ENCODE results near the gene HIVEP2.

HIVEP2 gene

DNA sequence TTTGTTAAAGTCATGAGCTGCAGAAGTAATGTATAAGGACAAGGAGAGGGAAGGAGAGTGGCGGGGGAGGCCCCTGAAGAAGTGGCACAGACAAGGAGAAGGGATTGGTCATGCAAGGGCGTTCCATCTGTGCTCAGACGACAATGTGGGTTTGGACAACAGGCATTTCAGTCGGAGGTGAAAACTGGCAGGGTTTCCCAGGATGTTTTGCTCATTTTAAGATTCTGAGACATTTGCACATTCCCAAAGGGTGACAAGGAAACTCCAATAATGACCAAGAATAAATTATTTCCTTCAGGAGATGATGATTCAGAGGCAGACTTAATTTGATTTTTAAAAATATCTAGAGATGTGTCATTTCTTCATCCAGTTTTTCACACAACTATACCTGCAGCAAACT lies 181.8 kb downstream of the HIVEP2 start:
- TF ChIP-seq POLR2A (IDR thresholded peaks at IDR 0.05; ENCODE audit: low read depth, low read length) (no peak), TAF1 (IDR thresholded peaks at IDR 0.05; ENCODE audit: low read depth, low read length) (no peak), PAX5 (IDR thresholded peaks at IDR 0.05; ENCODE audit: insufficient read depth, low read length, severe bottlenecking) (no peak), SPI1 (IDR thresholded peaks at IDR 0.05; ENCODE audit: low read depth, low read length) (no peak), POLR2AphosphoS5 (IDR thresholded peaks at IDR 0.05; ENCODE audit: low read depth, low read length) (no peak), POU2F2 (IDR thresholded peaks at IDR 0.05; ENCODE audit: low read depth, low read length) (no peak)
- DNase-seq (ENCODE audit: insufficient read length, low spot score) (no peak), FAIRE-seq (no peak)

DNA sequence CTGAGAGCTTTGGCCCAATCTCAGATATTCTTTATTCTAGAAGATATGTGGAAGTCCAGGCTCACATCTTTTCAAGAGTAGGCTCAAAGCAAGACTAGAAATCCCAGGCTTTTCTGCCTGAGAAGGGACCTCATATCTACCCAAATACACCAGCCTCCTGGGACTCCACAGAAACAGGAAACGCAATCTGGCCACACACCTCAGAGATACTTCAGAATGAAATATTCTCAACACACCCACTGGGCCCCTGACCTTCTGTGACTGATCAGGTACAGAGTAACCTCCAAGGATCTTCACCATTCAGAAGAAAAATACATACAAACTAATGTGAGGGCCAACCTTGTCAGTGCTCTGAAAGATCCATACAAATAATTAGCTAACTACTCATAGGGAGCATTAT lies 183.2 kb downstream of the HIVEP2 start:
- no peak for TF ChIP-seq PAX5 (IDR thresholded peaks at IDR 0.05; ENCODE audit: insufficient read depth, low read length, severe bottlenecking)
- no peak for TF ChIP-seq POU2F2 (IDR thresholded peaks at IDR 0.05; ENCODE audit: low read depth, low read length)
- TF ChIP-seq SPI1 (IDR thresholded peaks at IDR 0.05; ENCODE audit: low read depth, low read length) = no peak
- TF ChIP-seq POLR2A (IDR thresholded peaks at IDR 0.05; ENCODE audit: low read depth, low read length) = no peak
- TF ChIP-seq TAF1 (IDR thresholded peaks at IDR 0.05; ENCODE audit: low read depth, low read length) = no peak
- DNase-seq (ENCODE audit: insufficient read length, low spot score) = no peak
- no peak for FAIRE-seq

DNA sequence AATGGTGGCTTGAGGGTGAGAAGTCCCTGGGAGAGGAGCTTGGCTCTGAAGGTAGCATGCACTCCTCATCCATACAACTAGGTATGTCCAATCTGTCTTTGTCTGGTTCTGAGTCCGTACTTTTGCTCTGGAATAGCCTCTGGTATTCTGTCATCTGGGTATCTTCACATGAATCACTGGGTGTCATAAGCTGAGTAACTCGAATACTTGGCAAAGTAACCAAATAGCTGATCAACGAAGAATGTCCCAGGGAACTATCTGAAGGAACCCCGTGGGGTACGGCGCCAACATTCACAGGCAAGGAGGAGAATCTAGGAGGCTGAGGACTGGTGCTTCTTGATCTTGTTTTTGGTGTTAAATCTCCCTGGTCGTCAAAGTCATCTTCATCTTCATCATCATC lies 184.8 kb downstream of the HIVEP2 start:
- TF ChIP-seq POU2F2 (IDR thresholded peaks at IDR 0.05; ENCODE audit: low read depth, low read length) (no peak), PAX5 (IDR thresholded peaks at IDR 0.05; ENCODE audit: insufficient read depth, low read length, severe bottlenecking) (no peak), TAF1 (IDR thresholded peaks at IDR 0.05; ENCODE audit: low read depth, low read length) (no peak), POLR2AphosphoS5 (IDR thresholded peaks at IDR 0.05; ENCODE audit: low read depth, low read length) (no peak), SPI1 (IDR thresholded peaks at IDR 0.05; ENCODE audit: low read depth, low read length) (no peak), POLR2A (IDR thresholded peaks at IDR 0.05; ENCODE audit: low read depth, low read length) (no peak)
- FAIRE-seq (no peak), DNase-seq (ENCODE audit: insufficient read length, low spot score) (no peak)

DNA sequence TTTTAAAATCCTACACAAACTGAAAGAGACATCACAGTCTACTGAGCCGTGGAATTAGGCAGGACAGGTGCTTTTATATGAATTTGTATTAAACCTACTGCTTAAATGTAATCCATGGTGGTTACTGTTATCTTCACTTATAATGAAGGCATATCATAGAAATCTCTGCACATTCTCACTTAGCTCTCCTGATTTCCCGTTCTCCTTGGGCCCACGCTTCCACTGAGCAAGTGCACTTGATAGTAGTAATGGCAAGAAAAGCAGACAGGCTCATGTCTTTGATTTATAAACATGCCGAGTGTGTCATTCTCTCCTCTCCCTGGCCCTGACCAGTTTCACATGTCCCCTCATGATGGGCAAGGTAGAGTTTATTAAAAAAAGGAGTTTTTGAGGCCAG lies 186.3 kb downstream of the HIVEP2 start:
- TF ChIP-seq PAX5 (IDR thresholded peaks at IDR 0.05; ENCODE audit: insufficient read depth, low read length, severe bottlenecking) (no peak), POLR2AphosphoS5 (IDR thresholded peaks at IDR 0.05; ENCODE audit: low read depth, low read length) (no peak), POLR2A (IDR thresholded peaks at IDR 0.05; ENCODE audit: low read depth, low read length) (no peak), TAF1 (IDR thresholded peaks at IDR 0.05; ENCODE audit: low read depth, low read length) (no peak), SPI1 (IDR thresholded peaks at IDR 0.05; ENCODE audit: low read depth, low read length) (no peak), POU2F2 (IDR thresholded peaks at IDR 0.05; ENCODE audit: low read depth, low read length) (no peak)
- DNase-seq (ENCODE audit: insufficient read length, low spot score) (no peak), FAIRE-seq (no peak)

DNA sequence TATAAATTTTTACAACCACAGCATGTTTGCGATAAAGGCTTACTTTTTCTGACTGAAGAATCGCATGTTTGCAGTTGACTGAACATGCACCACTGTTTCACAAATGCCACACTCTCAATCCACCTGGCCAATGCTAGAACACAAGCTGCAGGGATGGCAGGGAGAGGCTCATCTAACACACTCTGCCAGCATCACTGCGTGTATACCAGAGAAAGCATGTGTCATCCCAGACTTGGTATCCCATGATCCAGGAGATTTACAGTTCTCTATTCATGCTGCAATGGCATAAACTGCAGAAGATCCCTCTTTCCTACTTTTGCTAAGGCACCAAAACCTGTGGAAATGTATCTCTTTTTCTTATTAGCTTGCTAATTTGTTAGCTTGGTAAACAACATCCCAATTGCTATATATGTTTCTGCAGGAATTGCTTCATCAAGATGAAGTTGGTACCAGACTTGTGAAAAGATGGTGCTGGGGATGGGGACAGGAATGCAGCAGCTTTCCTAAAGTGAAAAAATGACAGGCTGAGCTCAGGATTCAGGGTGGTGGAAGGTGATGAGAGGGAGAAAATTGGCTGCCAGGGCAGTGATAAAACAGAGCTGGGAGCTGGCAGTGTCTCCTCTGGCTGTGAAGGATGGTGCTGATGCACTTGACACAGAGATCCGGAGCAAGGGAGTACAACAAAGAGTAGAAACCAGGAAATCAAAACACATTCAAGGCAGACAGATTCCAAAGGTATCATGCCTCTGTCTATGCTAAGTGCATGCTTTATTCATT lies 186.9 kb downstream of the HIVEP2 start:
- DNase-seq (ENCODE audit: insufficient read length, low spot score) = no peak
- TF ChIP-seq PAX5 (IDR thresholded peaks at IDR 0.05; ENCODE audit: insufficient read depth, low read length, severe bottlenecking) = no peak
- no peak for TF ChIP-seq SPI1 (IDR thresholded peaks at IDR 0.05; ENCODE audit: low read depth, low read length)
- TF ChIP-seq POLR2A (IDR thresholded peaks at IDR 0.05; ENCODE audit: low read depth, low read length) = no peak
- no peak for TF ChIP-seq POLR2AphosphoS5 (IDR thresholded peaks at IDR 0.05; ENCODE audit: low read depth, low read length)
- no peak for TF ChIP-seq POU2F2 (IDR thresholded peaks at IDR 0.05; ENCODE audit: low read depth, low read length)
- TF ChIP-seq TAF1 (IDR thresholded peaks at IDR 0.05; ENCODE audit: low read depth, low read length) = no peak
- FAIRE-seq = no peak

DNA sequence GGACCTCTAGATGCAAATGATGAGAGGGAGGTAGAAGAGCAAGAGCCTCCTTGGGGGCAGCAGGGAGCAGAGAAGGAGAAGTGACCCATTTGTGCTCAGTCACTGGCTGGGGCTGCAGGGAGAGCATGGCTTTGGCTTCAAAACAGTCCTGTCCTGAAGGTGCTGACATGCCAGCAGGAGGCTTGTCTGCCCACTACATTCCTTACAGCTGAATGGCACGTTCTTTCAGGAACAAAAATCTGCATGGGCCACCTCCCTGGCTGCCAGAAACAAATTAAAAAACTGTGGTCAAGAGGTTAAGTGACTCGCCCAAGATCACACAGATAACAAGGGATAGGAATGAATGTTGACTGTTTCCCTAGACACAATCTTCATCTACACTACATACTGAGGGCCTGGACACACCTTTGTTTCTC lies 188.8 kb downstream of the HIVEP2 start:
- DNase-seq (ENCODE audit: insufficient read length, low spot score) (no peak), FAIRE-seq (no peak)
- no peak for TF ChIP-seq POLR2AphosphoS5 (IDR thresholded peaks at IDR 0.05; ENCODE audit: low read depth, low read length)
- TF ChIP-seq PAX5 (IDR thresholded peaks at IDR 0.05; ENCODE audit: insufficient read depth, low read length, severe bottlenecking) = no peak
- no peak for TF ChIP-seq POLR2A (IDR thresholded peaks at IDR 0.05; ENCODE audit: low read depth, low read length)
- no peak for TF ChIP-seq POU2F2 (IDR thresholded peaks at IDR 0.05; ENCODE audit: low read depth, low read length)
- no peak for TF ChIP-seq SPI1 (IDR thresholded peaks at IDR 0.05; ENCODE audit: low read depth, low read length)
- TF ChIP-seq TAF1 (IDR thresholded peaks at IDR 0.05; ENCODE audit: low read depth, low read length) = no peak

DNA sequence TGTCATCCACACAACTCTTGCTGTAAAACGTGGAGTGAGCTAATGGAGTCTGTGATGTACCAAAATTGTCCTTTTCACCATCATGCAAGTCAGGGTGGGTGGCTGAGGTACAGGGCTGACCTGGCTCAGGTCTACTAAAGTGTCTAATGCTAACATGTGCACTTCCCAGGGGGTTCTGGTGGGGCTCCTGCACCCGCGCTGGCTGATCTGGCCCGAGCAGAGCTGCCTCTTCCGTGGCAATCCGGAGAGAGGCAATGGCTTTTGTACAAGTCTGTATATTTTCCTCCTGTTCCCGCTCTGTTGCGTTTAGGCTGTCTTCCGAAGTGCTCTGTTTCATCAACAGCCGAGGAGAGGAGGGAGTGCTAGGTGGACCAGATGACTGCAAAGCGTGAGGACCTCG lies 191.8 kb downstream of the HIVEP2 start:
- no peak for TF ChIP-seq PAX5 (IDR thresholded peaks at IDR 0.05; ENCODE audit: insufficient read depth, low read length, severe bottlenecking)
- no peak for FAIRE-seq
- no peak for DNase-seq (ENCODE audit: insufficient read length, low spot score)

DNA sequence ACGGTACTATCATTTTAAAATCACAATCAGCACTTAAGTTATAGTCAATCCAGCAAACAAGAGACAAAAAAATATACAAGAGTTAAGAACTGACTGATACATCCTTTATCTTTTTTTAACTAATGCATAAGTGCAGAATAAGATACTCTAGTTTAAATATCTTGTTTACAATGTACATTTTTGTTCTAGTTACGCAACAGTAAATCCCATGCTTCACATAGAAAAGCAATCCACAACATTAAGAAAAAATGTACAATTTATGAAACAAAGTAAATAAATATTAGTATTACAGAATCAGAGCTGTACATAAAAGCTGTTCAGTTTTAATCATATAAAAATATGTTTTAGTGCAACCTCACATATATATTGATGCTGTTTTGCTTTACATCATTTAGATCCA lies 192.6 kb downstream of the HIVEP2 start:
- TF ChIP-seq TAF1 (IDR thresholded peaks at IDR 0.05; ENCODE audit: low read depth, low read length) (no peak), PAX5 (IDR thresholded peaks at IDR 0.05; ENCODE audit: insufficient read depth, low read length, severe bottlenecking) (no peak), POLR2AphosphoS5 (IDR thresholded peaks at IDR 0.05; ENCODE audit: low read depth, low read length) (no peak), SPI1 (IDR thresholded peaks at IDR 0.05; ENCODE audit: low read depth, low read length) (no peak), POU2F2 (IDR thresholded peaks at IDR 0.05; ENCODE audit: low read depth, low read length) (no peak)
- no peak for DNase-seq (ENCODE audit: insufficient read length, low spot score)
- no peak for FAIRE-seq

DNA sequence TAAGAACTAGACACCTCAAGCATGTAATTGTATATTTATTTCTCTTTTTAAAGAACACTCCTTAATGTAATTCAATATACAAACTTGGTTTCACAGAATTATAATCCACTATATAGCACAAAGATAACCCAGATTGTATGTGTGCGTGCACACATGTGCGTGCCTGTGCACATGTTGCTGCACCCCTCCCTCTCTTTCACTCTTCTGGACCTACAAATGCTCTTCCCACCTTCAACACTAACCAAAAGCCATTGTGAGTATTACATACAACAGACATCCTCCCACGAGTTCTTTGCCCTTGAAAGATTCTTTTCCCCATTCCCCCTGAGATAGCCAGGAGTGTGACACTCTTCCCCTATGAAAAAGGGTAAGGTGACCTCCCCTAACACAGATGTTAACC lies 193.5 kb downstream of the HIVEP2 start:
- no peak for FAIRE-seq
- no peak for DNase-seq (ENCODE audit: insufficient read length, low spot score)
- no peak for TF ChIP-seq PAX5 (IDR thresholded peaks at IDR 0.05; ENCODE audit: insufficient read depth, low read length, severe bottlenecking)
- TF ChIP-seq SPI1 (IDR thresholded peaks at IDR 0.05; ENCODE audit: low read depth, low read length) = no peak
- TF ChIP-seq POLR2AphosphoS5 (IDR thresholded peaks at IDR 0.05; ENCODE audit: low read depth, low read length) = no peak
- no peak for TF ChIP-seq POU2F2 (IDR thresholded peaks at IDR 0.05; ENCODE audit: low read depth, low read length)
- TF ChIP-seq TAF1 (IDR thresholded peaks at IDR 0.05; ENCODE audit: low read depth, low read length) = no peak
- no peak for TF ChIP-seq POLR2A (IDR thresholded peaks at IDR 0.05; ENCODE audit: low read depth, low read length)

DNA sequence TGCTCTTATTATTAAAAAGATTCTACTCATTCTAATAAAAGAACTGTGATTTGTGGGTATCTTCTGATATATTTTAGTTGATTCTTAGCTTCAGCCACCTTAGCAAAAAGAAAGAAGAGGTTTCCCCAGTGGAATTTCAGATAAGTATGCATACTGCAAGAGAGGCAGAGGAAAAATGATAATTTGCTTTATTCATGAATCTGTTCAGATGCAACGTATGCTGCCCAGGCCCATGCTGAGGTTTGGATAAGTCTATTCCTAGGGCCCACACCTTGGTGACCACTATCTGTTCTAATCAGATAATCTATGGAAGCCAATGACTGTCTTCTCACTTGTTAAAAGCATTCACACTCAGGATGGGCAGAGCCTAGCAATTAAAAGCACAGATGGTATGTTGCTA lies 194.0 kb downstream of the HIVEP2 start:
- TF ChIP-seq PAX5 (IDR thresholded peaks at IDR 0.05; ENCODE audit: insufficient read depth, low read length, severe bottlenecking) (no peak), TAF1 (IDR thresholded peaks at IDR 0.05; ENCODE audit: low read depth, low read length) (no peak), POU2F2 (IDR thresholded peaks at IDR 0.05; ENCODE audit: low read depth, low read length) (no peak), POLR2A (IDR thresholded peaks at IDR 0.05; ENCODE audit: low read depth, low read length) (no peak), POLR2AphosphoS5 (IDR thresholded peaks at IDR 0.05; ENCODE audit: low read depth, low read length) (no peak), SPI1 (IDR thresholded peaks at IDR 0.05; ENCODE audit: low read depth, low read length) (no peak)
- no peak for DNase-seq (ENCODE audit: insufficient read length, low spot score)
- no peak for FAIRE-seq

Data from GM12891 (cell line).